Left cardiac atrium (tissue), 4 donors: ENCODE data around the gene ATP6V1E1. TPM values are rescaled to one million over a fixed set of nuclear protein-coding genes. Genes with fewer than 3 reads are reported as not detected.

ENCODE experiments used
- ATAC-seq, 2 donors: fragments of 200-7000 bp; cut with Tn5 transposase; one replicate each; pipeline ENCODE4 v1.9.1; 2020; ENCODE audit warnings: mild to moderate bottlenecking in 2 of 2, moderate library complexity in 2 of 2
- DNase-seq: peaks from one replicate; pipeline ENCODE4 v3.0.0-alpha.2; 2020
- intact Hi-C, 2 donors: fragments of 100-400 bp; cut with DNase I; formaldehyde crosslinking; loops; one replicate each; pipeline versions ENCODE4 v1.14.1 to v1.15.1; 2022 to 2023
- total RNA-seq, 2 donors: library from RNA; stranded (reverse); fragmentation: NEBNext Ultra II Directional; extraction: Animal tissue kit (Norgen Biotek cat#: 25700); gene quantifications; one replicate each; pipeline ENCODE4 v1.2.1, GENCODE V29; 2021
- donor health status: DM: no; HTN: yes; CAD: no.
- donor health status: DM: no; HTN: yes; CAD: no; lungs with severe emphysema.
- donor health status: DM: yes; HTN: yes; CAD: no.
- donor health status: Dilated cardiomyopathy.

Gene ATP6V1E1
- total RNA-seq, 2 donors from 2014 or later: 142 to 191 TPM

DNA sequence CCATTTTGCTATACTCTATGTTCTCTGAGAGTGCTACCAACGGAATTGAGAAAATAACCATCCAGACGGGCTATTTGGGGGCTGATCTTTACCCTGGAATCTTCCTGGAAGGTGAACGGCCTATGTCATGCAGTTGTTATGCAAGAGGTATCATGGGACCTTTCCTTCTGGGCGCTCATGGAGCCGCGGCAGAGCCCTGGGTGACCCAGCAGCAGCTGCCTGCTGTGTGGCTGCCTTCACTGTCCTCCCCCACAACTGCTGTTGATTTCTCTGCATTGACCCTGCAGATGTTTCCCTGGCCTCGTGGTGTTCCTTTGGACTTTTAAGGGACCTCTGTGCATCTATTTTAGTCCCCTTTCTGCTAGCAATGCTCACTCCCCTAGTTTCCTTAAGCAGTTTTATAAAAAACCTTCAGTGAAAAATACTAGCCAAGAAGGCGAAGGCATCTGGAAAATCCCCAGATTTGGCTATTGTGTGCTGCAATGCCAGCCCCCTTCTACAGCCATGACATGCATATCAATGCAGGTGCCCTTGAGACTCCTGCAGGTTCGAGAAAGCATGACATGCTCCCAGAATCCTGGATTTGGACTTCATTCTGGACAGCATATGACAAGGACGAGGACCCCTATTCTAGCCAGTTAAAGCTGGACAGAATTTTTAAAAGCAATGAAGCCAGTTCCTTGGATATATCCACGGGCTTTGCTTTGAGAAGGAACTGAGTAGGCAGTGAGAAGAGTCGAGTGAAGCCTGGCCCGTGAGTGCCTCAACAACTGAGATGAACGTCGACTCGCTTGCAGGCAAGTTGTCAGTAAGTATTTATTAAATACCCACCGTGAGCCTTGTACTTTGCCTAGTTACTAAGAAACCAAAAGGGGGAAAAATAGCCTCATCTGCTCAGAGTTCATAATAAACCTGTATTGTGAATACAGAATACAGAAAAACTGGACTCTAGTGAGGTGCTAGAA is 65.4 kb downstream of the ATP6V1E1 start, which contains the start of gene SLC25A18:
TSS of gene SLC25A18 (plus strand) at position 593 of the 965 bp plus-strand sequence. CDS start 16,447 bp downstream, outside the sequence.
- ATAC-seq: peak; percentile 83 to 87
- intact Hi-C loops: no loop called here

DNA sequence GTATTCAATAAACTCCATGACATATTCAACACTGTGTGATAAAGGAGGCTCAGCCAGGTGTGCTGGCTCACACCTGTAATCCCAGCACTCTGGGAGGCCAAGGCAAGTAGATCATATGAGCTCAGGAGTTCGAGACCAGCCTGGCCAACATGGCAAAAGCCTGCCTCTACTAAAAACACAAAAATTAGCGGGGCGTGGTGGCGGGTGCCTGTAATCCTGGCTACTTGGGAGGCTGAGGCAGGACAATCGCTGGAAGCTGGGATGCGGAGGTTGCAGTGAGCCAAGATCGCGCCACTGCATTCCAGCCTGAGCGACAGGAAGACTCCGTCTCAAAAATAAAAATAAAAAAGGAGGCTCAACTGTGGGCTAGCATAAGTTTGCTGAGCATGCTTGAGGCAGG is 69.4 kb downstream of the ATP6V1E1 start:
- intact Hi-C loops: loop anchor here in 1 of 2 donors (5.0 kb wide), 2 partner anchors 168 to 228 kb away; no protein-coding TSS in a partner anchor
- ATAC-seq (no peak), DNase-seq (no peak)

More for the DNA sequence above, 65.4 kb downstream of the ATP6V1E1 start, which contains the start of gene SLC25A18:
- DNase-seq: peak; percentile 59

- ATAC-seq: no peak
- DNase-seq: no peak
- intact Hi-C loops: loop anchor here in 1 of 2 donors (5.0 kb wide), 2 partner anchors 172 to 232 kb away; no protein-coding TSS in a partner anchor
Measured at GRCh38 chr22:17554814-17555213, 73.7 kb downstream of the ATP6V1E1 start.

DNA sequence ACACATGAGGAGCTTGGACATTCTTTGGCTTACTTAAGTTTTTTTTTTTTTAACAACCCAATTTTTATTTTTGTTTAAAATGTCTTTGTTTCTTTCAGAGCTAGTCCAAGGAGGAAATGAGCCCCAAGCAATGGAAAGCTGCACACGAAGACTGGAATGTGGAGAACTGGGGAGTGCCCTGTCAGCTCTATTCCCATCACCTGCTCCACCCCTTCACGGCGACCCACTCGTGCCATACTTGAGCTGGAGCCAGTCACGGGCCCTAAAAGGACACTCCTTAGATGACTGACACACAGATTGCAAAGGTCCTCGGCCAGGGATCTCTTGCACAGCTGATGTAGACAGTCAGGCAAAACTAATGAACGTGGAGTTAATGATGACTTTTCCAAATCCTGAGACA is 75.8 kb downstream of the ATP6V1E1 start:
- intact Hi-C loops: no loop called here
- DNase-seq (peak; percentile 58), ATAC-seq (peak; percentile 75)

DNA sequence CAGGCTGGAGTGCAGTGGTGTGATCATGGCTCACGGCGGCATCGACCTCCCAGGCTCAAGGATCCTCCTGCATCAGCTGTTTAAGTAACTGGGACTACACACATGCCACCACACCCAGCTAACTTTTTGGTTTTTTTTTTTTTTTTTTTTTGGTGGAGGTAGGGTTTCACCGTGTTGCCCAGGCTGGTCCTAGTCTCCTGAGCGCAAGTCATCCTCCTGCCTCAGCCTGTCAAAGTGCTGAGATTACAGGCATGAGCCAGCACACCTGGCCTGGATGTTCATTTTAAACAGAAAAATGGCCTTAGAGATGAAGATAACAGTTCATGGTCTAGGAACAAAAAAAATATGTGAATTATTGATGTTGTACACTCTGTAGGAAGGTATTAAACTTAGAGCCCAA is 78.9 kb downstream of the ATP6V1E1 start:
- intact Hi-C loops: no loop called here
- DNase-seq (no peak), ATAC-seq (no peak)

- intact Hi-C loops: no loop called here
- ATAC-seq (no peak), DNase-seq (no peak)
Measured at GRCh38 chr22:17549183-17549582, 79.4 kb downstream of the ATP6V1E1 start.

- no peak for DNase-seq
- intact Hi-C loops: no loop called here
- ATAC-seq: no peak
Measured at GRCh38 chr22:17548756-17549035, 79.9 kb downstream of the ATP6V1E1 start.

DNA sequence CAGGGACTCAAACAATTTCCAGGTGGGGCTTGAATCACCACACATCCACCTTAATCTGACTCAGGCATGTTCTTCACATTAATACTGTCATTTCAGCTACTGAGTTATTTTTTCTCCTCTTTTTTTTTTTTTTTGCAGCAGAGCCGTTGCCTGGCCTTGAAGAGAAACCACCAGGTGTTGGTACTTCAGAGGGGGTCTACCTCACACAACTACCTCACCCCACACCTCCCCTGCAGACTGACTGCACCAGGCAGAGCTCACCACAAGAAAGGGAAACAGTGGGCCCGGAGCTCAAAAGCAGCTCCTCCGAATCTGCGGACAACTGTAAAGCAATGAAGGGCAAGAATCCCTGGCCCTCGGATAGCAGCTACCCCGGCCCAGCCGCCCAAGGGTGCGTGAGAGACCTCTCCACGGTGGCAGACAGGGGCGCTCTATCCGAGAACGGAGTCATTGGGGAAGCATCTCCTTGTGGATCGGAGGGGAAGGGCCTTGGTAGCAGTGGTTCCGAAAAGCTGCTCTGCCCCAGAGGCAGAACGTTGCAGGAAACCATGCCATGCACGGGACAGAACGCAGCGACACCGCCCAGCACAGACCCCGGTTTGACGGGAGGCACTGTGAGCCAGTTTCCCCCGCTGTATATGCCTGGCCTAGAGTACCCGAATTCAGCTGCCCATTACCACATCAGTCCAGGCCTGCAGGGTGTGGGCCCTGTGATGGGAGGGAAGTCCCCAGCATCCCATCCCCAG is 80.4 kb downstream of the ATP6V1E1 start:
- DNase-seq (no peak), ATAC-seq (no peak)
- intact Hi-C loops: no loop called here

GRCh38 chr22:17542452-17542851 is 86.1 kb downstream of the ATP6V1E1 start:
- intact Hi-C loops: no loop called here
- DNase-seq: no peak
- no peak for ATAC-seq

Other genes with a start within 250 kb of the ATP6V1E1 start
- 1 to 10 TPM; 1.6 to 3.6 TPM for gene SLC25A18, start 65.3 kb downstream of the ATP6V1E1 start, total RNA-seq
- 10 to 100 TPM; 51.2 to 59.7 TPM for gene BCL2L13, start 10.0 kb upstream of the ATP6V1E1 start, total RNA-seq
- gene BID, start 145.7 kb upstream of the ATP6V1E1 start, total RNA-seq: 10 to 100 TPM; 14.1 to 15.4 TPM